A549 (cell line): Measurements from ENCODE around the gene PCNX2. TPM values are rescaled to one million over a fixed set of nuclear protein-coding genes. Genes with fewer than 3 reads are reported as not detected.

Experiments used
- BHLHE40 ChIP-seq: IDR thresholded peaks from 2 replicates; pipeline ENCODE4 v1.6.1; 2012; ENCODE audit warnings: low read depth, low read length, inconsistent platforms
- CBX2 ChIP-seq: fragments of 200-600 bp; sonication (generic); IDR thresholded peaks from 2 replicates; pipeline ENCODE4 v1.6.1; 2016; ENCODE audit warnings: low read depth, mild to moderate bottlenecking, borderline replicate concordance
- CHD2 ChIP-seq: fragments of 150-350 bp; IDR thresholded peaks from 2 replicates; pipeline ENCODE4 v1.6.1; 2014; ENCODE audit warnings: low read length; ENCODE audit not compliant: partially characterized antibody
- CHD4 ChIP-seq: fragments of 200-600 bp; sonication (generic); IDR thresholded peaks from 2 replicates; pipeline ENCODE4 v1.6.1; 2016; ENCODE audit warnings: antibody characterized with exemption, mild to moderate bottlenecking, borderline replicate concordance
- E2F6 ChIP-seq: IDR thresholded peaks from 2 replicates; pipeline ENCODE4 v1.6.1; 2012; ENCODE audit warnings: low read depth, borderline replicate concordance
- EHMT2 ChIP-seq: fragments of 200-600 bp; sonication (generic); IDR thresholded peaks from 2 replicates; pipeline ENCODE4 v1.6.1; 2016; ENCODE audit warnings: antibody characterized with exemption, low read depth, mild to moderate bottlenecking, moderate library complexity
- EP300 ChIP-seq, 2 experiments: fragments of >200 bp; sonication (Bioruptor Twin); formaldehyde crosslinking; IDR thresholded peaks; 2 replicates in 1 of 2; 3 replicates in 1 of 2; pipeline ENCODE4 v1.6.1; 2016 to 2017
- FOSL2 ChIP-seq, 2 experiments: fragments of 450-650 bp in 1 of 2; fragments of >200 bp in 1 of 2; sonication (Bioruptor Twin) in 1 of 2; formaldehyde crosslinking; IDR thresholded peaks; 2 replicates each; pipeline versions ENCODE4 v1.5.0 to v1.6.1; 2016 to 2020; ENCODE audit warnings: mild to moderate bottlenecking in 1 of 2, moderate library complexity in 1 of 2
- FOXS1 ChIP-seq: fragments of 250-450 bp; sonication (Bioruptor Pico); IDR thresholded peaks from 2 replicates; pipeline ENCODE4 v1.5.0; 2020; ENCODE audit warnings: mild to moderate bottlenecking, moderate library complexity
- GATA3 ChIP-seq: IDR thresholded peaks from 2 replicates; pipeline ENCODE4 v1.6.1; 2012; ENCODE audit warnings: borderline replicate concordance
- HES2 ChIP-seq: fragments of >200 bp; sonication (Bioruptor Twin); formaldehyde crosslinking; IDR thresholded peaks from 2 replicates; pipeline ENCODE4 v1.6.1; 2016
- HEYL ChIP-seq: fragments of 250-450 bp; sonication (Bioruptor Pico); IDR thresholded peaks from 2 replicates; pipeline ENCODE4 v1.8.0; 2021; ENCODE audit warnings: mild to moderate bottlenecking, moderate library complexity
- HOXB13 ChIP-seq: fragments of 250-450 bp; sonication (Bioruptor Pico); IDR thresholded peaks from 2 replicates; pipeline ENCODE4 v1.5.0; 2020; ENCODE audit warnings: low read depth, mild to moderate bottlenecking, moderate library complexity
- JUN ChIP-seq, 2 experiments: fragments of >200 bp; sonication (Bioruptor Twin); formaldehyde crosslinking; IDR thresholded peaks; 2 replicates in 1 of 2; 3 replicates in 1 of 2; pipeline ENCODE4 v1.6.1; 2016 to 2017
- KDM5A ChIP-seq: fragments of 200-600 bp; sonication (generic); IDR thresholded peaks from 2 replicates; pipeline ENCODE4 v1.6.1; 2016; ENCODE audit warnings: antibody characterized with exemption, mild to moderate bottlenecking
- MAX ChIP-seq: IDR thresholded peaks from 2 replicates; pipeline ENCODE4 v1.6.1; 2012
- MYC ChIP-seq: IDR thresholded peaks from 2 replicates; pipeline ENCODE4 v1.6.1; 2012; ENCODE audit warnings: mild to moderate bottlenecking, inconsistent platforms, low read length, improper control_type of control experiment, borderline replicate concordance
- NFE2L2 ChIP-seq: fragments of 150-350 bp; conservative IDR thresholded peaks from 2 replicates; pipeline ENCODE4 v1.6.1; 2014; ENCODE audit warnings: low read length
- NR3C1 ChIP-seq: fragments of >200 bp; sonication (Bioruptor Twin); formaldehyde crosslinking; IDR thresholded peaks from 3 replicates; pipeline ENCODE4 v1.6.1; 2017
- POLR2A ChIP-seq: IDR thresholded peaks from 2 replicates; pipeline ENCODE4 v1.6.1; 2012; ENCODE audit warnings: mild to moderate bottlenecking, low read length
- POLR2AphosphoS2 ChIP-seq: conservative IDR thresholded peaks from 2 replicates; pipeline ENCODE4 v1.6.1; 2012; ENCODE audit warnings: low read length, improper control_type of control experiment, inconsistent platforms
- RAD21 ChIP-seq, 2 experiments: fragments of >200 bp in 1 of 2; sonication (Bioruptor Twin) in 1 of 2; formaldehyde crosslinking in 1 of 2; IDR thresholded peaks in 1 of 2; conservative IDR thresholded peaks in 1 of 2; 2 replicates in 1 of 2; 3 replicates in 1 of 2; pipeline ENCODE4 v1.6.1; 2012 to 2018; ENCODE audit warnings: inconsistent platforms in 1 of 2
- REST ChIP-seq: fragments of 200-600 bp; sonication (generic); IDR thresholded peaks from 2 replicates; pipeline ENCODE4 v1.6.1; 2016; ENCODE audit warnings: antibody characterized with exemption, mild to moderate bottlenecking, moderate library complexity
- RNF2 ChIP-seq: fragments of 200-600 bp; sonication (generic); IDR thresholded peaks from 2 replicates; pipeline ENCODE4 v1.6.1; 2016; ENCODE audit warnings: low read depth, mild to moderate bottlenecking, antibody characterized with exemption, moderate library complexity, borderline replicate concordance
- USF2 ChIP-seq: fragments of 450-650 bp; IDR thresholded peaks from 2 replicates; pipeline ENCODE4 v1.6.1; 2014; ENCODE audit warnings: antibody characterized with exemption
- ZC3H11A ChIP-seq: fragments of 450-650 bp; IDR thresholded peaks from 2 replicates; pipeline ENCODE4 v1.6.1; 2014; ENCODE audit warnings: antibody characterized with exemption, mild to moderate bottlenecking
- ZNF302 ChIP-seq: fragments of 250-450 bp; sonication (Bioruptor Pico); IDR thresholded peaks from 2 replicates; pipeline ENCODE4 v1.9.0; 2021; ENCODE audit warnings: inconsistent platforms, mild to moderate bottlenecking, moderate library complexity
- ZSCAN20 ChIP-seq: fragments of 250-450 bp; sonication (Bioruptor Pico); IDR thresholded peaks from 2 replicates; pipeline ENCODE4 v1.8.0; 2022; ENCODE audit warnings: mild to moderate bottlenecking, moderate library complexity
- polyA plus RNA-seq, 4 experiments: library from polyadenylated mRNA; depleted of rRNA in 3 of 4; stranded (reverse); fragments of >200 nt; fragmentation: RNase III in 1 of 4; extraction: RNeasy Plus Mini Kit Qiagen cat#74134 plus additional on column Dnase treatment in 1 of 4; gene quantifications; 2 replicates in 3 of 4; 3 replicates in 1 of 4; pipeline ENCODE4 v1.2.3, GENCODE V29; 2011 to 2017

Gene PCNX2
- polyA plus RNA-seq, 2 of the 4 experiments (the other 2 are of a cell fraction), result 8.8 to 27.2 TPM

GRCh38 chr1:233114159-233114558 lies 181.4 kb downstream of the PCNX2 start (continued):
- TF ChIP-seq CHD2, result no peak
- TF ChIP-seq REST, result no peak
- 0 out of 2 replicates have a peak, but pooled peaks have one; percentile 14 for TF ChIP-seq HEYL (CRISPR knock-in tag)
- no peak for TF ChIP-seq POLR2AphosphoS2
- TF ChIP-seq EP300 (IDR thresholded peaks at IDR 0.05), result no peak
- TF ChIP-seq FOSL2 (IDR thresholded peaks at IDR 0.05), result no peak
- peak; percentile 82 for TF ChIP-seq FOSL2 (CRISPR knock-in tag; IDR thresholded peaks at IDR 0.05)
- no peak for TF ChIP-seq MYC
- no peak for TF ChIP-seq NR3C1
- no peak for TF ChIP-seq RNF2
- no peak for TF ChIP-seq HES2
- no peak for TF ChIP-seq CBX2
- TF ChIP-seq ZNF302 (CRISPR knock-in tag), result peak; percentile 40; the same call in 1 of the 2 replicates
- no peak for TF ChIP-seq E2F6
- no peak for TF ChIP-seq JUN (IDR thresholded peaks at IDR 0.05)
- no peak for TF ChIP-seq RAD21 (conservative IDR thresholded peaks at IDR 0.05 in 1 of 2, IDR thresholded peaks at IDR 0.05 in 1 of 2)
- TF ChIP-seq ZSCAN20 (CRISPR knock-in tag), result peak; percentile 76; the same call in 1 of the 2 replicates
- TF ChIP-seq EHMT2, result no peak
- no peak; the same call in 1 of the 2 replicates for TF ChIP-seq HOXB13 (CRISPR knock-in tag)
- TF ChIP-seq USF2, result no peak
- TF ChIP-seq ZC3H11A, result no peak
- no peak for TF ChIP-seq CHD4
- no peak for TF ChIP-seq NFE2L2
- TF ChIP-seq KDM5A, result no peak
- TF ChIP-seq GATA3, result no peak
- TF ChIP-seq FOXS1 (CRISPR knock-in tag), result no peak
- no peak for TF ChIP-seq MAX
- no peak for TF ChIP-seq POLR2A
- TF ChIP-seq BHLHE40, result no peak
